HCEC 1CT (cell line): ENCODE results near the gene FGD4.

Experiments used
- DNase-seq: peaks from one replicate; pipeline ENCODE4 v3.0.0-alpha.2; 2017

Gene FGD4

DNA sequence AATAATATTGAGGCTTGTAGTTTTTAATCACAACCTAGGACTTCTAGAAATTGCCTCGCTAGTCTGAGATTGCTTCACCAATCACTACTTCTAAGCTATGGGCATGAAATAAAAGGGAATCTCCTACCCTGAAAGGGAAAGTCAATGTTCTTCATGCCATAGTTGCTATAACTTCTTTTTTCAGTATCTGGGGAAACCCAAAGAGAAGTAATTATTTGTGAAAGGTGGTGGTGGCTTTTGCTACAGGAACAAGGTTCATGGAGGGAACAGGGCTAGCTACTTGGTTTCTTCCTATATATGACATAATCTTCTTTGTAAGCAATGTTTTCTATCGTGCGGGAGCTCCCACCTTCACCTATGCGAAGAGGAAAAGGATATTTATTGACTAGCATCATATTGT is 218.2 kb downstream of the FGD4 start:
- DNase-seq: no peak

DNA sequence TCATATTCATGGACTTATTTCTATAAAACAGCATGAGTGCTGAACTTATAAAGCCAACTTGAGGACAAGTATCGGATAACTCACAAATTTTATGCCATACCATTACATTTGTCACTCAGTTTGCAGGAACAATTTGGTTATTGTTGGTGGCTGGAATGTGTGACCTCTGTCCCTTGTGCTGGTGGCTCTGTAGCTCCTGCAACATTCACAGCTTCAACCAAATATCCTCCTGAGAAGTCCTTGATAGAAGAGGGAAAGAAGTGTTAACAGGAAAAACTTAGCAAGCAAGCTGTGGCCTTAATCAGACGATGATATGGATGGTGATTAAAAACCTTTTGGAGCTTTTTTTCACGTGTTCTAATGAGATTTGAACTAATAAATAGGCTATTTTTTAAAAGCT is 218.8 kb downstream of the FGD4 start:
- DNase-seq: no peak

DNA sequence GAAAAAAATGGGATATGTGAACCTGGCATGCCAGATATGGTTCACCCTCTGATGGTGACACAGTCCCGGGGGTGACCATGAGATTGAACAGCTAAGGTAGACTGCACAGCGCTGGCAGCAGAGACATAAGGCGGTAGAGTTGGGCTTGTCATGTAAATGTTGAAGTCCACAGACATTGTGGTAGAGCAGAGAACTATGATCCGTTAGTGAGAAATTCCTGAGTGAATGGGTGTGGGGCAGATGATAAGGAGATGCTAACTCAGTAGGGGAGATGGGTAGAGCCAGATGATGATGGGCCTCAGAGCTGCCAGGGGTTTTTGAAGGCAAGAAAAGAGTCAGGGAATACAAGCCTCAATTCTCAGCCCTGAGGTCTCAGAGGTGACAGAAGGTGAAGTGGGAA is 228.6 kb downstream of the FGD4 start:
- DNase-seq: no peak

DNA sequence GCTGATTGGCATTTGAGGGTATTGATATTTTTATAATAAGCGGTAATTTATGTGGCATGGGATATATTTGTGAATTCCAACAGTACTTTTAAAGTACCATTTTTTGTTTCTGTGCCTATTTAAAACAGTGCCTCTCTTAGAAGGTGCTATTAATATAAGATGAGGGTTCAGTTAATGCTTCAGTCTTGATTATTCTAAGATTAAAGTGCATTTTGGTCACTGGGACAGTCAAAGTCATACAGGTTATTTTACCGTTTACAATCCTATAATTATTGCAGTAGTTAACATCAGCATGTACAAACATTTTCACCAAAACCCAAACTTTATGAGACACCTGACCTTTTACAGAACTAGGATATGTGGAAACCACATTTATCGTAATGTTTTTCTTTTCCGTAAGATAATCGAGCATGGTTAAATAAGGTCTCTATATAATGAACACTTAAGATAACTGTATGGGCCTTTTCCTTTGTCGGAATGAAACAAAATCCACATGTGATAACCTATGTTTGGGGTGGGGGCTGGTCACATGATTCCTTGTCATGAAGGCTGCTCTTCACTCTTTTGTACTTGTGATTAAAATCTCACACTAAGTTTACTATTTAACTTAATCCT is 242.0 kb downstream of the FGD4 start:
- DNase-seq: no peak

DNA sequence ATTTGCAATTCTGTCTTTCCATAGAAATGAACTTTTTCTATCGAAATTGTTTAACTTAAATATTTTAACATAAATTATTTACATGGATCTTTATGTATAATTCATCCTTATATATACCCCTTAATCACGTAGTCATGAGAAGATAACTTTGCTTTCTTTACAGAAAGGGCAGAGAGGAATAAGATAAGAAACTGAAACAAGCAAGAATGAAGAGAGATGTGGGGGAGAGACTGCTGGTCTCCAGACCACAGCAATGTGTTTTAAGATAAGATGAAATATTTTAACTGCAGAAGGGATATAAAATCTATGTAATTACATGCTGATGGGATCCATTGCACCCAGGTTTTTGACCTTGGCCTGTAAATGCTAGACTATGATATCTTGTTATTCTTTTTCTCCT is 245.1 kb downstream of the FGD4 start:
- DNase-seq: no peak

DNA sequence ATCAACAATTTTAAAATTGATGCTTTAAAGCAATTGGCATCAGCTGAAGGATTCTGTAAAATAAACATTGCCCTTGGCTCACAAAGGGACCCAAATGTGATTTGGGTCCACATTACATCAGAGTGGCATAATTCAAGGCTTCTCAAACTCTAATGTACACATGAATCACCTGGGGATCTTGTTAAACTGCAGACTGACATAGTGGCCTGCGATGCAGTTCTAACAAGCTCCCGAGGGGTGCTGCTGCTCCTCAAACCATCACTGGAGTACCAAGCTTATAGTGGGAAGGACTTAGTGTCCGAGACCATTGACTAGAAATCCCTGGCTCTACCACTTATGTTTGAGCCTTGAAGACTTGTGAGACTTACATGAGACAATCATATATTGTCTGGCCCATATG is 247.9 kb downstream of the FGD4 start:
- DNase-seq: no peak

DNA sequence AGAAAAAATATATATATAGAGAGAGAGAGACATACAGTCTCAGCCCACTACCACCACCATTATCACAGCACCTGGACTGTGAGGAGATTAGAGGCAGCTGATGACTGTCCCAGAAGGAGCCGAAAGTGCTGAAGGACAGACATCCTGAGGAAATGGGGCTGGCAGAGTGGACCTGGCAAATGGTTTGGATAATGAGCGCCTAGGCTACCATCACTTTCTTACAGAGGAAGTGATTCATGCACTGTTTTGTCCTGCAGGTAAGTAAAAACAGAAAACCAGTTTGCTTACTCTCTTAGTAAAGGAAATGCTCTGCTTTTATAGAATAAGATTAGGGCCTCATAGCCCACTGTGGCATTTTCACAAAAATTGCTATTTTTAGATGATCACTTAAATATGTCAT is 251.2 kb downstream of the FGD4 start:
- no peak for DNase-seq

DNA sequence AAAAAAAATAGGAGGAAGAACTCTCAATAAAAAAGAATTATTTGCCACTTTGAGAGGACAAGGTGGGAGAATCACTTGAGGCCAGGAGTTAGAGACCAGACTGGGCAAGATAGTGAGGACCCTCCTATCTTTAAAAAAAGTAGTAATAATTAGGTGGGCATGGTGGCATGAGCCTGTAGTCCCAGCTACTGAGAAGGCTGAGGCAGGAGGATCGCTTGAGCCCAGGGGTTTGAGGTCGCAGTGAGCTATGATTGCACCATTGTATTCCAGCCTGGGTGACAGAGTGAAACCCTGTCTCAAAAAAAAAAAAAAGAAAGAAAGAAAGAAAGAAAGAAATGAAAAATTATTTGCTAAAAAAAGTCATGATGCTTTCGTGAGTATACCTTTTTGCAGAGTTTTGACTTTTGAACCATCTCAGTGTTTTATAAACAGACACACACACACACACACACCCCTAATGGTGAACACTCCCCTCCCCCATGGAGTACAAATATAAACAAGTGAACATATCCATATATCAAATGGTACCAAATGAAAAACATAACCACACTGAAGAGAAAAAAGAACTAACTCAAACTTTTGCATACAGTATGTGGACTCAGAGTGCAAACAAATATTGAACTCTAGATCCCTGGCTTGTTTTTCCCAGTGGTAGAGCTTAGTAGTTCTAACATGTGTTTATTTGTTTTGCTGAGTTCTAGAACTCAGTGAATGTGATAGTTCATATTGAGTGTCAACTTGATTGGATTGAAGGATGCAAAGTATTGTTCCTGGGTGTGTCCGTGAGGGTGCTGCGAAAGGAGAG is 252.0 kb downstream of the FGD4 start:
- no peak for DNase-seq

DNA sequence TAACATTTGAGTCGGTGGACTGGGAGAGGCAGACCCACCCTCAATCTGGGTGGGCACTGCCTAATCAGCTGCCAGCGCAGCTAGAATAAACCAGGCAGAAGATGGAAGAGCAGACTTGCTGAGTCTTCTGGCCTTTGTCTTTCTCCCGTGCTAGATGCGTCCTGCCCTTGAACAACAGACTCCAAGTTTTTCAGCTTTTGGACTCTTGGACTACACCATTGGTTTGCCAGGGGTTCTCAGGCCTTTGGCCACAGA is 252.5 kb downstream of the FGD4 start:
- DNase-seq: no peak

DNA sequence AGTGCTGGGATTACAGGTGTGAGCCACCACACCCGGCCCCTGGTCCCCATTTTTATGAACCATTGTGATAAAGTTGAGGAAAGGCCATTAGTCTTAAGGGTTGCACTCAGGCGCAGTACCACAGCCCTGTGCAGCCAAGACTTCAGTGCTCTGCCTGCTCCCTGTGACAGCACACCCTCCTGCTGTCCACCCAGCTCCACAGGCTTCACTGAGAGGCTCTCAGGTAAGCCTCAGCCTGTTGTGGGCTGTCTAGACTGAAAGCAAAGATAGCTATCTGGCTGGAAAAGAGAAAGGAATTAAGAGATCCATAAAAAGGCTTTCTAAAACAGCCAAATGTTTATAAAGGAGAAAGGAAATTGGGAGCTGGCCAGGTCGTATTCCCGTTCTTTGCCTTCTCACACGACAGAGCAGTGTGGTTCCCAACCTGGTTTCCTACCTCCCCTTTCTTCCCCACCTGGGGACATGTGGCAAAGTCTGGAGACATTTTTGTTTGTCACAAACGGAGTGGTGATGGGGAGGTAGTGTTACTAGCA is 260.6 kb downstream of the FGD4 start:
- DNase-seq: no peak

DNA sequence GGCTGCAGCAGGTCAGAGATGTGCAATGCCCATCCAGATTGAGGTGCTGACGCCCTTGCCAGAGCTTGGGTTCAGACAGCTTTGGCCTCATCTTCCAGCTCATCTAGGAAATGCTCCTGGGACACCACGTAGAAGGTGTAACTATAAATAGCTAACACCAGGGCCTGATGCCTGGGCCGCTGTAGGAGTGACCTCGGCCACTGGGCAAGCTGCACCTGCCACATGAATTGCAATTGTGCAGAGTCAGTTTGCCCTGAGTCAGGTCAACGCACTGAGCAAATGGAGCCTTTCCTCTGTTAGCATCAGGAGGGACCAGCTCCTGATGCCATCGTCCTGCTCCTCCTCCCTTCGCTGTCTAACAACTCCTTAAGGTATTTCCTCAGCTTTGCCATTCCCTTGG is 262.3 kb downstream of the FGD4 start:
- no peak for DNase-seq

DNA sequence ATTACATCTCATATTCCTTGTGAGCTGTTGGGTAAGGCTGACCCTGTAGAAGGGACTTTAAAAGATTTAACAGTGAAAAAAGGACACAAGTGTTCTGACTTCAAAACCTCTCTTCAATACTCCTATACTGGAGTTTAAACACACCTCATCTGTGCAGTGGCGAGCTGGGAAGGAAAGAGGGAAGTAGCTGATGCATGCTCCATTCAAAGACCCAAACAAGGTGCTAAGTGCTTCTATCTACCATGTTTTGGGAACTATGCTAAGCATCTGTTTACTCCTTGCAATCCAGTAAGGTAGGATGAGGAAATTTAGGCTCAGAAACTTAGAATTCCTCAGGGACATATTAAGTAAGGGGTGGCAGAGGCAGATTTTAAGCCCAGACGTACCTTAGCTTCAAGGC is 263.3 kb downstream of the FGD4 start:
- no peak for DNase-seq

DNA sequence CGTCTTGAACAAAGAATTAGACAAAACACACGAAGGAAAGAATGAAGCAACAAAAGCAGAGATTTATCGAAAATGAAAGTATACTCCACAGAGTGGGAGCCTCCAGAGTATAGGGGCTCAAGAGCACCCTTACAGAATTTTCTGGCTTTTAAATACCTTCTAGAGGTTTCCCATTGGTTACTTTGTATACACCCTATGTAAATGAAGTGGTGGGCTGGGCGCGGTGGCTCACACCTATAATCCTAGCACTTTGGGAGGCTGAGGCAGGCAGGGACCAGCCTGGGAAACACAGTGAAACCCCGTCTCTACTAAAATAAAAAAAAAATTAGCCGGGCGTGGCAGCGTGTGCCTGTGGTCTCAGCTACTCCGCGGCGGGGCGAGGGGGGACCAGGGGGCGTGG is 266.7 kb downstream of the FGD4 start:
- no peak for DNase-seq

DNA sequence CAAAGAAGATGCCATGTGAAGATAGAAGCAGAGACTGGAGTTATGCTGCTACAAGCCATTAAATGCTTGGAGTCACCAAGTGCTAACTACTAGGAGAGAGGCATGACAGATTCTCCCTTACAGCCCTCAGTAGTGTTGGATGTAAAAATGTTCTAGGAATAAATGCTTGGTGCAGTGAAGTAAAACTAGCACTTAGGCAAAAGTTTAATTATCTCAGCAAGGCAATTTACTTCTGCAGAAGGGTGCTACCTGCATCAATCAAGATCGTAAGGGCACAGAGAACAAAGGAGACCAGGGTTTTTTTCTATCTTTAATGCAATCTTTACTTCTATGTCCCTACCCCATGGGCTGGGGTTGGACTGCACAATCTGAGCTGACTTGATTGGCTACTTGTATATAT is 270.2 kb downstream of the FGD4 start:
- DNase-seq: no peak

DNA sequence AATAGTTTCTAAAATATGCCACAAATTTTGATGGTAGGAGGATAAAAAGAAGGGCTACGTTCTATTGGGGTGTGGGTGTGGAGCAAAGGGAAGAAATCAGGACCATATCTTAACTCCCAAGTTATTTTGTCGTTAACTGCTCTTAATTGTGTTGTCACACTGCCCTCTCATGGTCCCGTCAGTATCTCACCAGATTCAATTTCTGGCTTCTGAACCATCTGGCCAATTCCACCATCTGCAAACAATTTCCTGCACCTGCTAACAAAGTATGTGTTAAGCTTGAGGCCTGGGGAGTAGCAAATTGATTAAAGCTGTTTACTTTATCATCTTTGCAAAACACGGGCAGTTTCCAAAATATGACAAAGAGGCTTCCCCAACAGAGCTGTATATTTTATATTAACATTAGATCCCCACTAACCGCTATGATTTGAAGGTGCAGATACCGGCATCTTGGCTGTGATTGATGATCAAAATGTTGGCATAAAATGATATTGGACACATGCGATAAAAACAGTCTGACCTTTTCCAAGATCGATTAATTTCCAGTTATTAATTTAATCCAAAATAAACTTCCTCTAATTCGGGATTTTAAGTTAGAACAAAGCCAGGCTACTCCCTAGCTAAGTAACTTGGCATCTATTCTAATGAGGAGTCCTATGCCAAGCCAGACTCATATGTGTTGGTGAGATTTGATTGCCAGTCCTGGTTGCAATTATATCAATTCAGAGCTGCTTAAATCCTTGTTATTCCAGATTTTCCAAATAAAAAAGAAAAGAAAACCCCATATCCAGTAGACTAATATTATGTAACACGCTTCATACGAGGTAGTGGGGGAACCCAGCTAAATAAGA is 272.8 kb downstream of the FGD4 start:
- peak; percentile 75 for DNase-seq

DNA sequence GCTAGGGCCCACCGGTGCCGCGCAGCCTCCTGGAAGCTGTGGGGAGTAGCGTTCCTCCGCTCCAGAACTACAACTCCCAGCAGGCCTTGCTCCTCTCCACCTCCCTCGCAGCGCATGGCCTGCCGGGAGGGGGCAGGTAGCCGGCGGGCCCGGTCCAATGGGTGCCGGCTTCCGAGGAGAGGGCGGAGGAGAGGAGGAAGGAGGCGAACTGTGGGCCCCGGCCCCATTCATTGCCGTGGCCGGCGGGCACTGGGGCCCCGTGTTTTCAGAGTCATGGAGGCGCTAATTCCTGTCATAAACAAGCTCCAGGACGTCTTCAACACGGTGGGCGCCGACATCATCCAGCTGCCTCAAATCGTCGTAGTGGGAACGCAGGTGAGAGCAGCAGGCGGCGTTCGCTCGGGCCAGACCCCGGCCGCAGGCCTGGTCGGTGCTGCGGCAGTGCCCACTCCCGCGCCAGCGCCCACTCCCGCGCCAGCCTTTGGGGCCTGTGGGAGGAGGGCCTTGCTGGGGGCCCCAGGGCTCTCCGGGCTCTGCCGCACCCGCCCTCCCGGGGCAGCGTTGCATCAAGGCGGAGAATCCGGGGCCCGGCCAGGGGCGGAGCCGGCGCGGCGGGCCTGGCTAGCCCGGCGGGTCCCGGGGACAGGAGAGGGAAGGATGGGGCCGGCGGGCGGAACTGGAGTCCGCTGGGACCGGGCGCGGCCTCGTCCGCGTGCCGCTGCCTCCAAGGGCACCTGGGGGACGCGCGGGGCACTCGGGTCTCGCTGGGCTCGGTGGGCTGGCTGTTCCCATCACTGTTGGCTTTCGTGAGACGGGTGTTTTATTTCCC is 279.9 kb downstream of the FGD4 start, which contains the start of gene DNM1L:
Gene DNM1L, plus strand, starts transcription at position 211 of the 829 bp plus-strand sequence. Its CDS starts 63 bp downstream, at position 274.
- DNase-seq: peak; percentile 95

DNA sequence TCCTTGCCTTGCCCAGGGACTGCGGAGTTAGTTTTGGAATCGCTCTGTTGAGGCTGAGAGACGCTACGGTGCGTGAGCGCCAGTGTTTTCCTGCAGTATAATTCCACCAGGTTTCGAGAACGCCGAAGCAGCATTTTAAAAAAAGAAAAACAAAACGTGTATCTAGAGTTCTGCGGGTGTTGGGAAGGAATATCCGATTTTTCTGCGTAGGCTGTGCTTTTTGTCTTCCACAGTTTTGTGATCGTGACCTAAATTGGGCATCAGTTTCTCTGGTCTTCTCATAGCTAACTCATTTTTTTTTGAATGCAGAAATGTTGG is 280.5 kb downstream of the FGD4 start:
- DNase-seq: no peak

DNA sequence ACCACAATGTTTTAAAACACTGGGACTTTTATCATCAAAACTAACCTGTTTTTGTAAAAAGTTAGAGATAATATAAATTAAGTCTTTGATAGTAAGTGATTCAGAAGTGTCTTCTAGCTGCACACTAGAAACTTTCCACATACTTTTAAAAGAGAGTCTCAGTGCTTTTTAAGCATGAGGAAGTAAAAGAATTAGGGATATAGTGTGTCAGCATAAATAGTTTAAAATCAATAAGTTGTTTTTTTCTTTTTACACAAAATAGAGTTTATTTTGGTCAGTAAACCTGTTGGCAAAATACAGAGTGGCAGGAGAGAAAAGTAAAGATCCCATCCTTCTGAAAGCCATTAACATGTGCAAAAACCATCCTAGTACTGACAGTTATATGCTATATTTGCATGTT is 281.4 kb downstream of the FGD4 start:
- no peak for DNase-seq

DNA sequence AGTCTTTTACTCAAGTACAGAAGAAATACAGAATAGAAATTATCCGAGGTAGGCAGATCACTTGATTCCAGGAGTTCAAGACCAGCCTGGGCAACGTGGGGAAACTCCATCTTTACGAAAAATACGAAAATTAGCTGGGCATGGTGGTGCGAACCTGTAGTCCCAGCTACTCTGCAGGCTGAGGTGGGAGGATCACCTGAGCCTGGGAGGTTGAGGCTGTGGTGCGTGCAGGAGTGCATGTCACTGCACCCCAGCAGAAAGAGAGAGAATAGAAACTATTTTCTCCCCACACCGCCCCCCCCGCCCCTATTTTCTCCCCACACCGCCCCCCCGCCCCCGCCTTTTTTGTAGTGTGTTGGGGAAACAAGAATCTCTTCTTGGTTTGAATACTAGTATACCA is 281.9 kb downstream of the FGD4 start:
- DNase-seq: no peak

DNA sequence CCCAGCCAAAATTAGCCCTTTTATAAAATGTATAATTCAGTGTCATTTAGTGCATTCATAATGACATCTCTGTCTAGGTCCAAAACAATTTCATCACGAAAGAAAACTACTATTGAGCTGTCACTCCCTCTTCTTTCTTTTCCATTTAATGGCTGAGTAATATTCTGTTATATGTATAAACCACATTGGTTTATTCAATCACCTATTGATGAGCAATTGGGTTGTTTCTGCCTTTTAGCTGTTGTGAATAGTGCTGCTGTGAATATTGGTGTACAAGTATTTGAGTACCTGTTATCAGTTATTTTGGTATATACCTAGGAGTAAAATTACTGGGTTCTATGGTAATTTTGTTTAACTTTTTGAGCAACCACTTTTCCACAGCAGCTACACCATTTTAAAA is 287.0 kb downstream of the FGD4 start:
- DNase-seq: no peak

DNA sequence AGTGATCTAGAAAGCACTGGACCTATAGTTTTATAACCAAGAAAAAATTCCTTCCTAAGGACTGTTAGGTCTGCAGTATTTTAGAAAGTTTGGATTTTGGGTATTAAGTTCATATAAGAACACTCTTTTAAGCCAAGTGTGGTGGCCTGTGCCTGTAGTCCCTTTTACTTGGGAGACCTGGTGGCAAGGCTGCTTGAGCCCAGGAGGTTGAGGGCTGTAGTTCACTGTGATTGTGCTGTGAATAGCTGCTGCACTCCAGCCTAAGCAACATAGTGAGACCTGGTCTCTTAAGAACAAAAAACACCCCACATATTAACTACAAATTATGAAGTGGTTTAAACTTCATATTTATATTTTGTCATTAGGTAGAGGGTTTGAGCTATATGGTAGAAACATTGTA is 289.4 kb downstream of the FGD4 start:
- DNase-seq: no peak

DNA sequence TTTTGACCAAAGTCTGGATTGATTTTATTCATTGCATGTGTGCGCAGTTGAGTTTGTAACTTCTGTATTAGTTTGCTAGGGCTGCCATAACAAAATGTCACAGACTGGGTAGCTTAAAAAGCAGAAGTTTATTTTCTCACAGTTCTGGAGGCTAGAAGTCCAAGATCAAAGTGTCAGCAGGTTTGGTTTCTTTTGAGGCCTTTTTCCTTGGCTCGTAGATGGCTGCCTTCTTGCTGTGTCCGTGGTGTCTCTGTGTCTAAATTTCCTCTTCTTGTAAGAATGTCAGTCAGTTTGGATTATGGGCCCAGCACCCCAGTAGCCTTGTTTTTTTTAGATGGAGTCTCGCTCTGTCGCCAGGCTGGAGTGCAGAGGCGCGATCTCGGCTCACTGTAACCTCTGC is 291.6 kb downstream of the FGD4 start:
- no peak for DNase-seq

DNA sequence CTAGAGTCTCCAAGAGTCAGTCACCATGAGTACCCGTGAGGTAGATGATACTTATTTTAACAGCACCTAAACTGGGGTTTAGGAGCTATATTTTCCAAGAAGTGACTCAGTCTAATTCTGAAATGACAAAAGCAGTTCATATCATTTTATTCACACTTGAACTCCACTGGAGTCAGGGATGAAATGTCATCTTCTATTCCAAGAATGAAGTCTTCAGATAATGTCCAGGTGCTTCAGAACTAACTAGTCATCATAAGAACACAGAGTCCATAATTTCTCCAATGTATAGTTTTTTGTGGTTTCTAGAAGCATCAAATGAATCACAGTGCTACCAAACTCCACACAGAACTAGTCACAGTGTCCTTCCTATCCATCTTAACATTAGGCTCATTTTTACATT is 293.0 kb downstream of the FGD4 start:
- no peak for DNase-seq
